Panc1 (cell line): ENCODE measurements around the gene MSRB3. TPM values are rescaled to one million over a fixed set of nuclear protein-coding genes. Genes with fewer than 3 reads are reported as not detected.
A peak's percentile ranks its signal among the peaks of the same experiment; 100 is the strongest.

Source experiments
- ATAC-seq: fragments of 200-7000 bp; cut with Tn5 transposase; 2 replicates; pipeline ENCODE4 v1.9.1; 2020; ENCODE audit warnings: mild to moderate bottlenecking, moderate library complexity
- BruUV-seq: library from RNA; stranded (reverse); fragments of 400-500 nt; replicated peaks from 2 replicates; lab custom pipeline; 2021; lab: Mats Ljungman, UMichigan
- CTCF ChIA-PET: fragments of 300-600 bp; sonication (Branson Sonifier 250); formaldehyde crosslinking; loops from one replicate; lab custom pipeline; 2022; ENCODE audit warnings: antibody characterized with exemption; lab: Charles Lee
- POLR2A ChIA-PET: fragments of 300-600 bp; sonication (Branson Sonifier 250); formaldehyde crosslinking; loops from one replicate; lab custom pipeline; 2022; ENCODE audit warnings: antibody characterized with exemption; lab: Charles Lee
- DNase-seq: peaks from one replicate; pipeline ENCODE4 v3.0.0-alpha.2; 2010; ENCODE audit warnings: low read depth, low spot score
- H3K27ac ChIP-seq: 2 replicates; pipeline ENCODE4 v1.5.1; 2011; ENCODE audit warnings: mild to moderate bottlenecking, low read length, inconsistent platforms
- H3K27me3 ChIP-seq: fragments of 200-500 bp; sonication (Bioruptor generic); 2 replicates; pipeline ENCODE4 v1.6.0; 2014; ENCODE audit warnings: low read length, inconsistent platforms; ENCODE audit not compliant: control insufficient read depth, insufficient read depth
- H3K36me3 ChIP-seq: fragments of 200-500 bp; sonication (Bioruptor generic); 2 replicates; pipeline ENCODE4 v1.5.1; 2014; ENCODE audit warnings: inconsistent platforms, mild to moderate bottlenecking, low read length, moderate library complexity; ENCODE audit not compliant: control insufficient read depth, insufficient read depth
- H3K4me1 ChIP-seq: 2 replicates; pipeline ENCODE4 v1.5.1; 2011; ENCODE audit warnings: inconsistent platforms, mild to moderate bottlenecking, low read length, moderate library complexity; ENCODE audit not compliant: control insufficient read depth, insufficient read depth
- H3K4me3 ChIP-seq, 2 experiments: 2 replicates each; pipeline ENCODE4 v1.5.1; 2011 to 2012; ENCODE audit warnings: low read depth in 2 of 2, low read length in 2 of 2, mild to moderate bottlenecking in 2 of 2, inconsistent platforms in 1 of 2, moderate library complexity in 1 of 2
- H3K9me3 ChIP-seq: fragments of 200-500 bp; sonication (Bioruptor generic); 2 replicates; pipeline ENCODE4 v1.5.1; 2014; ENCODE audit warnings: low read depth, mild to moderate bottlenecking, inconsistent platforms, low read length, moderate library complexity; ENCODE audit not compliant: control insufficient read depth, insufficient read depth
- POLR2AphosphoS5 ChIP-seq: IDR thresholded peaks from 2 replicates; pipeline ENCODE4 v1.6.1; 2012; ENCODE audit warnings: mild to moderate bottlenecking, low read depth, low read length, moderate library complexity
- SIN3A ChIP-seq: IDR thresholded peaks from 2 replicates; pipeline ENCODE4 v1.6.1; 2012; ENCODE audit warnings: low read depth, mild to moderate bottlenecking, low read length, moderate library complexity, borderline replicate concordance; ENCODE audit not compliant: insufficient read depth
- TCF7L2 ChIP-seq: IDR thresholded peaks from 2 replicates; pipeline ENCODE4 v1.6.1; 2011; ENCODE audit warnings: mild to moderate bottlenecking, low read depth, low read length, inconsistent platforms
- in situ Hi-C: cut with HindIII; loops from 2 replicates; pipeline ENCODE4 v1.10.0; 2016; ENCODE audit warnings: low sequenced_read_pairs, low pct_unique_long_range_greater_than_20kb
- intact Hi-C: fragments of 100-400 bp; cut with micrococcal nuclease; formaldehyde crosslinking; loops from one replicate; pipeline ENCODE4 v1.10.0; 2022; ENCODE audit not compliant: unreplicated experiment
- total RNA-seq: library from RNA; stranded (reverse); gene quantifications from one replicate; pipeline ENCODE4 v1.2.1, GENCODE V29; 2021; ENCODE audit not compliant: unreplicated experiment
- TF ChIP-seq, protein P1 (sequence below), 2 experiments: IDR thresholded peaks; 2 replicates each; pipeline ENCODE4 v1.6.1; 2011 to 2012; ENCODE audit warnings: low read depth in 2 of 2, control low read depth in 1 of 2, low read length in 1 of 2, mild to moderate bottlenecking in 1 of 2, moderate library complexity in 1 of 2; ENCODE audit not compliant: insufficient read depth in 1 of 2
- TF ChIP-seq, protein P2 (sequence below): fragments of 450-650 bp; IDR thresholded peaks from 2 replicates; pipeline ENCODE4 v1.5.1; 2017; ENCODE audit warnings: mild to moderate bottlenecking

Gene MSRB3
- total RNA-seq, 1 experiment from 2014 or later, result 89.7 TPM

DNA sequence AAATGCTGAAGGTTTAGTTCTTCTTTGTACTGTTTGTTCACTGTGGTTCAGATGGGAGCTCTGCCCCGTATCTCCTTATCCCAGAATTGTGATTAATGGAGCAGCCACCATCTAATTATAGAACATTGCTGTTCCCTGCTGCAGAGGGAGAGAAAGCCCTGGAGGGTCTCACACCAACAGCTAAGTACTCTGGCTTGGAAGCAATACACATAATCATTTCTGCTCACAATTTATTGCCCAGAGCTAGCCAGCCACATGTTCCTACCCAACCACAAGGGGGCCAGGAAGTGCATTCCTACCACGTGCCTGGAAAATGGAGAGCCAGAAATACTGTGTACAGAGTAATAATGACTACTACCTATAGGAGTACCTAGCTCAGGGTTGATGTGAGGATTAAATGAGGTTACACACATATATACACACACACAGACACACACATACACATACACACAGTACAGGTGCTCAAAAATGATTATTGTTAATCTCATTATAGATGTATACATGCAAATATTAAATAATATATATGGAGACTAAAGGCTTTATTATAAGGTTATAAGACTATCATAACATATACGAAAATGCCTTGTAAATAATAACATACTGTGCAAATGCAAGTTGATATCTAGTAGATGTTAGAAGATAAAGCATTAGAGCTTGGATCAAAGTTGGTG is 22.3 kb downstream of the MSRB3 start:
- ChIA-PET POLR2A (no interaction called here), CTCF (interaction anchor here (1.4 kb wide), 1 partner anchor 499 kb away, joined by 3 read pairs; no protein-coding TSS in a partner anchor)
- TF ChIP-seq, protein P1, sequence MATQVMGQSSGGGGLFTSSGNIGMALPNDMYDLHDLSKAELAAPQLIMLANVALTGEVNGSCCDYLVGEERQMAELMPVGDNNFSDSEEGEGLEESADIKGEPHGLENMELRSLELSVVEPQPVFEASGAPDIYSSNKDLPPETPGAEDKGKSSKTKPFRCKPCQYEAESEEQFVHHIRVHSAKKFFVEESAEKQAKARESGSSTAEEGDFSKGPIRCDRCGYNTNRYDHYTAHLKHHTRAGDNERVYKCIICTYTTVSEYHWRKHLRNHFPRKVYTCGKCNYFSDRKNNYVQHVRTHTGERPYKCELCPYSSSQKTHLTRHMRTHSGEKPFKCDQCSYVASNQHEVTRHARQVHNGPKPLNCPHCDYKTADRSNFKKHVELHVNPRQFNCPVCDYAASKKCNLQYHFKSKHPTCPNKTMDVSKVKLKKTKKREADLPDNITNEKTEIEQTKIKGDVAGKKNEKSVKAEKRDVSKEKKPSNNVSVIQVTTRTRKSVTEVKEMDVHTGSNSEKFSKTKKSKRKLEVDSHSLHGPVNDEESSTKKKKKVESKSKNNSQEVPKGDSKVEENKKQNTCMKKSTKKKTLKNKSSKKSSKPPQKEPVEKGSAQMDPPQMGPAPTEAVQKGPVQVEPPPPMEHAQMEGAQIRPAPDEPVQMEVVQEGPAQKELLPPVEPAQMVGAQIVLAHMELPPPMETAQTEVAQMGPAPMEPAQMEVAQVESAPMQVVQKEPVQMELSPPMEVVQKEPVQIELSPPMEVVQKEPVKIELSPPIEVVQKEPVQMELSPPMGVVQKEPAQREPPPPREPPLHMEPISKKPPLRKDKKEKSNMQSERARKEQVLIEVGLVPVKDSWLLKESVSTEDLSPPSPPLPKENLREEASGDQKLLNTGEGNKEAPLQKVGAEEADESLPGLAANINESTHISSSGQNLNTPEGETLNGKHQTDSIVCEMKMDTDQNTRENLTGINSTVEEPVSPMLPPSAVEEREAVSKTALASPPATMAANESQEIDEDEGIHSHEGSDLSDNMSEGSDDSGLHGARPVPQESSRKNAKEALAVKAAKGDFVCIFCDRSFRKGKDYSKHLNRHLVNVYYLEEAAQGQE (IDR thresholded peaks at IDR 0.05; ENCODE audit: insufficient read depth in 1 of 2, low read depth in 2 of 2, low read length in 1 of 2), result no peak
- TF ChIP-seq, protein P2, sequence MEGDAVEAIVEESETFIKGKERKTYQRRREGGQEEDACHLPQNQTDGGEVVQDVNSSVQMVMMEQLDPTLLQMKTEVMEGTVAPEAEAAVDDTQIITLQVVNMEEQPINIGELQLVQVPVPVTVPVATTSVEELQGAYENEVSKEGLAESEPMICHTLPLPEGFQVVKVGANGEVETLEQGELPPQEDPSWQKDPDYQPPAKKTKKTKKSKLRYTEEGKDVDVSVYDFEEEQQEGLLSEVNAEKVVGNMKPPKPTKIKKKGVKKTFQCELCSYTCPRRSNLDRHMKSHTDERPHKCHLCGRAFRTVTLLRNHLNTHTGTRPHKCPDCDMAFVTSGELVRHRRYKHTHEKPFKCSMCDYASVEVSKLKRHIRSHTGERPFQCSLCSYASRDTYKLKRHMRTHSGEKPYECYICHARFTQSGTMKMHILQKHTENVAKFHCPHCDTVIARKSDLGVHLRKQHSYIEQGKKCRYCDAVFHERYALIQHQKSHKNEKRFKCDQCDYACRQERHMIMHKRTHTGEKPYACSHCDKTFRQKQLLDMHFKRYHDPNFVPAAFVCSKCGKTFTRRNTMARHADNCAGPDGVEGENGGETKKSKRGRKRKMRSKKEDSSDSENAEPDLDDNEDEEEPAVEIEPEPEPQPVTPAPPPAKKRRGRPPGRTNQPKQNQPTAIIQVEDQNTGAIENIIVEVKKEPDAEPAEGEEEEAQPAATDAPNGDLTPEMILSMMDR, result peak; percentile 58
- no TSS peak for BruUV-seq
- ATAC-seq (peak; percentile 74; the same call in 1 of the 2 replicates), DNase-seq (no peak)
- Histone ChIP-seq H3K4me1 (peaks cover 5% of the 10 kb centered on the region; the same call in 1 of the 2 replicates), H3K4me3 (no peak overlapping the region), H3K9me3 (no peaks in the 10 kb centered on the region), H3K27ac (no peak overlapping the region), H3K36me3 (no peaks in the 10 kb centered on the region), H3K27me3 (no peaks in the 10 kb centered on the region)
- intact Hi-C loops, result loop anchor here (10.0 kb wide), 1 partner anchor 784 kb away; no protein-coding TSS in a partner anchor
- in situ Hi-C loops, result no loop called here

DNA sequence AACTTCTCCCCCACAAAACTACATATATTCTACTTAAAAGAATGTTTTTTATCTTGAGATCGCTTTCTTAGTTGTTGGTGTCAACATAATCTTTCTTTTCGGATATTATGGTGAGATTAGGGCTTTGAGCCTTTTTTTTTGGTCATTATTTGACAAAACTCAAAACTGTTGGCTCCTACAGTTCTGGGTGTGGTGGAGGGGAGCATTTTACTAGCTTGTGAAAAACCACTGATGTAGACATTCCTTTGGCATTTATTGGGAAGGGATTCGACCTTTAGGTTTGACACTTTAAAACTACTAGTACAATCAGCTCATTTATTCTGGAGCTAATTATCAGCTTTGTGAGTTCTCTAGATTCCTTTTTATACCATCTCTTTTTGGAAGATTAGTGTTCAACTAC is 24.4 kb downstream of the MSRB3 start:
- CTCF ChIA-PET, result no interaction called here
- in situ Hi-C loops (no loop called here), intact Hi-C loops (loop anchor here (10.0 kb wide), 1 partner anchor 782 kb away; no protein-coding TSS in a partner anchor)
- Histone ChIP-seq H3K4me1 (peaks cover 25% of the 10 kb centered on the region), H3K4me3 (no peak overlapping the region), H3K9me3 (no peaks in the 10 kb centered on the region), H3K27me3 (no peaks in the 10 kb centered on the region), H3K27ac (no peak overlapping the region), H3K36me3 (no peaks in the 10 kb centered on the region; the same call in 1 of the 2 replicates)
- TF ChIP-seq, protein P1 (IDR thresholded peaks at IDR 0.05; ENCODE audit: insufficient read depth in 1 of 2, low read depth in 2 of 2, low read length in 1 of 2), result no peak
- TF ChIP-seq POLR2AphosphoS5, result no peak
- no peak for TF ChIP-seq TCF7L2
- TF ChIP-seq, protein P2, result no peak
- no peak for TF ChIP-seq SIN3A
- POLR2A ChIA-PET, result no interaction called here
- no TSS peak for BruUV-seq
- no peak for DNase-seq
- ATAC-seq, result no peak
